Retina (tissue), 1 donor: Measurements from ENCODE around the gene DNAJC19.

Source experiments
- DNase-seq: peaks from one replicate; pipeline ENCODE4 v3.0.0-alpha.2; 2016

DNAJC19 gene

DNA sequence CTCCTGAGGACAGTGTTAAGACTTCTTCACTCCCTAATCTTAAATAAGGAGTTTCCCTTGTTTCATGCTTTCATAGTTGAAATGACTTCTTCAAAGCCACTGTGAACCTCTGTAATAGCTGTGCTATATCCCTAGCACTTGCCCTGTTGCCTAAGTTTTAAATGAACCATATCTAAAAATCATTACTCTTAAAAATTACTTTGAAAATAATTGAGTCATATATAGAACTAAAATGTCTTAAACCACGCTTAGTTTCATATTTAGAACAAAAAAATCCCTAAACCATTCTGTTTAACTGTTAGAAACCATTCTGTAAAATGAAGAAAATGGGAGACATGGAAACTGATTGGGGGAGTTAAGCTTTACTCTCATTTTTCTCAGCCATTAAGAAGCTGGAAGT is 29.8 kb downstream of the DNAJC19 start:
- no peak for DNase-seq

DNA sequence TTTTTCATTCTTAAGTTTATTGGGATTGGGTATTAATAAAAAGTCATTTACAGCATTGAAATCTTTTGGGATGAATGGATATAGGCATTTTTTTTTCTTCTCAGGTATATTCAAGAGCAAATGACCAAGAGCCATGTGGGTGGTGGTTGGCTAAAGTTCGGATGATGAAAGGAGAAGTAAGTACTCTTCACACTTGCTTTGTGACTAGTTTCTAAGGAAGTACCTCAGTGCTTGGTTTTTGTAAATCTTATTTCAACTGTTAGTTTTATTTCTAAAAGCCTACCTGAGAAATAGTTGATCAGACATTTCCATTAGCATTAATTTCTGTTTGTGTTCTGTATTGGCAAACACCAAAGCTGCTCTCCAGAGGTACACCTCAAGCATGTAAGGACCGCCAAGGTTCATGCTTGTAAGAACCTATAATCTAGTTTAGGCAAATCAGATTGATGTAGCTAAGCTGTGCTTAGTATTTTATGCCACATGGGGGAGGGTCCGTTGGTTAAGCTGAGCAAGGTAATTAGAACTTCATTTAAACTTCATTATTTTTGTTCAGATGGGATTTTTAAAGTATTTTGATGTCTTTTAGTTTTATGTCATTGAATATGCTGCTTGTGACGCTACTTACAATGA is 41.7 kb downstream of the DNAJC19 start:
- DNase-seq, result no peak

- DNase-seq, result no peak
Measured at GRCh38 chr3:180940826-180941225, 48.7 kb downstream of the DNAJC19 start.

DNA sequence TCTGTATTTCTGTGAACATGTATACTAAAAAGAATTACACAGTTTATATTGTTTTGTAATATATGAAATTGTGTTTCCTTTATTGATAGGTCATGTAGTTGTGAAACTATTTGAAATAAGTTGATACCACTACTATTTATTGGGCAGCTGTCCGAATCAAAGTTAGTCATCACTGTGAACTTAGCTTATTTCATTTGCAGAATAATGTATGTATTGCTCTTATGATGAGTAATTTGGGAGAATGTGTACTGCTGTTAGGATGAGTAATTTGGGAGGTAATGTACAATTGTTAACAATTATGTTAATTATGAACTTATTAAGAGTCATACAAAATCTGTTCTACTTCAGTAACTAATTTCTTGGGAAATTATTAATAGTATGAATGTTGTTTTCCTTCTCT is 54.9 kb downstream of the DNAJC19 start:
- no peak for DNase-seq
